GM12875 (cell line): ENCODE data around the gene P4HA2.

ENCODE experiments used
- H3K4me3 ChIP-seq: one replicate; pipeline ENCODE4 v1.5.1; 2011; ENCODE audit warnings: low read depth, low read length, control low read depth
- CTCF ChIP-seq: IDR thresholded peaks from 2 replicates; pipeline ENCODE4 v1.5.1; 2011; ENCODE audit warnings: low read depth, mild to moderate bottlenecking, control low read depth, inconsistent platforms, low read length, moderate library complexity, borderline replicate concordance; ENCODE audit not compliant: insufficient read depth

Gene P4HA2

GRCh38 chr5:132195727-132196126, 31.9 kb downstream of the P4HA2 start:
- no peak for TF ChIP-seq CTCF
- H3K4me3 ChIP-seq, result no peak overlapping the region

- no peak overlapping the region for H3K4me3 ChIP-seq
- TF ChIP-seq CTCF, result no peak
These were observed 34.4 kb downstream of the P4HA2 start for GRCh38 chr5:132193165-132193694.

- no peak overlapping the region for H3K4me3 ChIP-seq
- TF ChIP-seq CTCF, result peak; percentile 56; the same call in 1 of the 2 replicates
These were observed 37.4 kb downstream of the P4HA2 start for GRCh38 chr5:132190161-132190817.

GRCh38 chr5:132184588-132184987, 43.1 kb downstream of the P4HA2 start:
- TF ChIP-seq CTCF, result no peak
- H3K4me3 ChIP-seq, result no peak overlapping the region

DNA sequence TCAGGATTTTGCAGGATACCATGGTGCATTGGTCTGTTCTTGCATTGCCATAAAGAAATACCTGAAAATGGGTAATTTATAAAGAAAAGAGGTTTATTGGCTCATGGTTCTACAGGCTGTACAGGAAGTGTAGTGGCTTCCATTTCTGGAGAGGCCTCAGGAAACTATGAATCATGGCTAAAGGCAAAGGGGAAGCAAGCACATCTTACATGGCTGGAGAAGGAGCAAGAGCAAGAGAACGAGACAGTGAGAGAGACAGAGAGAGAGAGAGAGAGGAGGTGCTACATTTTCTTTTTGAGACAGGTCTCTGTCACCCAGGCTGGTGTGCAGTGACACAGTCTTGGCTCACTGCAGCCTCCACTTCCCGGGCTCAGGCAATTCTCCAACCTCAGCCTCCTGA, 43.9 kb downstream of the P4HA2 start:
- H3K4me3 ChIP-seq, result no peak overlapping the region
- no peak for TF ChIP-seq CTCF

- no peak overlapping the region for H3K4me3 ChIP-seq
- no peak for TF ChIP-seq CTCF
These were observed 45.2 kb downstream of the P4HA2 start for GRCh38 chr5:132182359-132183040.

GRCh38 chr5:132181011-132181629, 46.5 kb downstream of the P4HA2 start:
- H3K4me3 ChIP-seq, result no peak overlapping the region
- no peak for TF ChIP-seq CTCF
